GM23338 (cell line): ENCODE results near the gene KMT2C.

Source experiments
- EZH2 ChIP-seq: fragments of 200-600 bp; sonication (generic); IDR thresholded peaks from one replicate; pipeline ENCODE4 v1.8.0; 2017; ENCODE audit warnings: antibody characterized with exemption, mild to moderate bottlenecking, low read depth; ENCODE audit not compliant: unreplicated experiment
- POLR2AphosphoS5 ChIP-seq: IDR thresholded peaks from 2 replicates; pipeline ENCODE4 v1.6.1; 2016; ENCODE audit warnings: antibody characterized with exemption, low read depth
- TF ChIP-seq, protein P1 (sequence below), 2 experiments: fragments of 200-600 bp in 1 of 2; sonication (generic) in 1 of 2; conservative IDR thresholded peaks; 2 replicates each; pipeline versions ENCODE4 v1.5.1 to v1.6.1; 2016 to 2017; ENCODE audit warnings: antibody characterized with exemption in 2 of 2, low read depth in 2 of 2, mild to moderate bottlenecking in 2 of 2, moderate library complexity in 1 of 2
- TF ChIP-seq, protein P2 (sequence below): IDR thresholded peaks from one replicate; pipeline ENCODE4 v1.6.1; 2018; ENCODE audit warnings: antibody characterized with exemption; ENCODE audit not compliant: unreplicated experiment
- TF ChIP-seq, protein P3 (sequence below): IDR thresholded peaks from 2 replicates; pipeline ENCODE4 v1.6.1; 2016; ENCODE audit warnings: antibody characterized with exemption
- TF ChIP-seq, protein P4 (sequence below): fragments of 250-450 bp; sonication (Bioruptor Pico); IDR thresholded peaks from 2 replicates; pipeline ENCODE4 v1.5.0; 2020; ENCODE audit warnings: mild to moderate bottlenecking, moderate library complexity

- TF ChIP-seq POLR2AphosphoS5: no peak
- TF ChIP-seq, protein P1, sequence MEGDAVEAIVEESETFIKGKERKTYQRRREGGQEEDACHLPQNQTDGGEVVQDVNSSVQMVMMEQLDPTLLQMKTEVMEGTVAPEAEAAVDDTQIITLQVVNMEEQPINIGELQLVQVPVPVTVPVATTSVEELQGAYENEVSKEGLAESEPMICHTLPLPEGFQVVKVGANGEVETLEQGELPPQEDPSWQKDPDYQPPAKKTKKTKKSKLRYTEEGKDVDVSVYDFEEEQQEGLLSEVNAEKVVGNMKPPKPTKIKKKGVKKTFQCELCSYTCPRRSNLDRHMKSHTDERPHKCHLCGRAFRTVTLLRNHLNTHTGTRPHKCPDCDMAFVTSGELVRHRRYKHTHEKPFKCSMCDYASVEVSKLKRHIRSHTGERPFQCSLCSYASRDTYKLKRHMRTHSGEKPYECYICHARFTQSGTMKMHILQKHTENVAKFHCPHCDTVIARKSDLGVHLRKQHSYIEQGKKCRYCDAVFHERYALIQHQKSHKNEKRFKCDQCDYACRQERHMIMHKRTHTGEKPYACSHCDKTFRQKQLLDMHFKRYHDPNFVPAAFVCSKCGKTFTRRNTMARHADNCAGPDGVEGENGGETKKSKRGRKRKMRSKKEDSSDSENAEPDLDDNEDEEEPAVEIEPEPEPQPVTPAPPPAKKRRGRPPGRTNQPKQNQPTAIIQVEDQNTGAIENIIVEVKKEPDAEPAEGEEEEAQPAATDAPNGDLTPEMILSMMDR (conservative IDR thresholded peaks at IDR 0.05; ENCODE audit: low read depth in 2 of 2): no peak
- no peak for TF ChIP-seq EZH2
- TF ChIP-seq, protein P2, sequence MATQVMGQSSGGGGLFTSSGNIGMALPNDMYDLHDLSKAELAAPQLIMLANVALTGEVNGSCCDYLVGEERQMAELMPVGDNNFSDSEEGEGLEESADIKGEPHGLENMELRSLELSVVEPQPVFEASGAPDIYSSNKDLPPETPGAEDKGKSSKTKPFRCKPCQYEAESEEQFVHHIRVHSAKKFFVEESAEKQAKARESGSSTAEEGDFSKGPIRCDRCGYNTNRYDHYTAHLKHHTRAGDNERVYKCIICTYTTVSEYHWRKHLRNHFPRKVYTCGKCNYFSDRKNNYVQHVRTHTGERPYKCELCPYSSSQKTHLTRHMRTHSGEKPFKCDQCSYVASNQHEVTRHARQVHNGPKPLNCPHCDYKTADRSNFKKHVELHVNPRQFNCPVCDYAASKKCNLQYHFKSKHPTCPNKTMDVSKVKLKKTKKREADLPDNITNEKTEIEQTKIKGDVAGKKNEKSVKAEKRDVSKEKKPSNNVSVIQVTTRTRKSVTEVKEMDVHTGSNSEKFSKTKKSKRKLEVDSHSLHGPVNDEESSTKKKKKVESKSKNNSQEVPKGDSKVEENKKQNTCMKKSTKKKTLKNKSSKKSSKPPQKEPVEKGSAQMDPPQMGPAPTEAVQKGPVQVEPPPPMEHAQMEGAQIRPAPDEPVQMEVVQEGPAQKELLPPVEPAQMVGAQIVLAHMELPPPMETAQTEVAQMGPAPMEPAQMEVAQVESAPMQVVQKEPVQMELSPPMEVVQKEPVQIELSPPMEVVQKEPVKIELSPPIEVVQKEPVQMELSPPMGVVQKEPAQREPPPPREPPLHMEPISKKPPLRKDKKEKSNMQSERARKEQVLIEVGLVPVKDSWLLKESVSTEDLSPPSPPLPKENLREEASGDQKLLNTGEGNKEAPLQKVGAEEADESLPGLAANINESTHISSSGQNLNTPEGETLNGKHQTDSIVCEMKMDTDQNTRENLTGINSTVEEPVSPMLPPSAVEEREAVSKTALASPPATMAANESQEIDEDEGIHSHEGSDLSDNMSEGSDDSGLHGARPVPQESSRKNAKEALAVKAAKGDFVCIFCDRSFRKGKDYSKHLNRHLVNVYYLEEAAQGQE: no peak
- TF ChIP-seq, protein P3, sequence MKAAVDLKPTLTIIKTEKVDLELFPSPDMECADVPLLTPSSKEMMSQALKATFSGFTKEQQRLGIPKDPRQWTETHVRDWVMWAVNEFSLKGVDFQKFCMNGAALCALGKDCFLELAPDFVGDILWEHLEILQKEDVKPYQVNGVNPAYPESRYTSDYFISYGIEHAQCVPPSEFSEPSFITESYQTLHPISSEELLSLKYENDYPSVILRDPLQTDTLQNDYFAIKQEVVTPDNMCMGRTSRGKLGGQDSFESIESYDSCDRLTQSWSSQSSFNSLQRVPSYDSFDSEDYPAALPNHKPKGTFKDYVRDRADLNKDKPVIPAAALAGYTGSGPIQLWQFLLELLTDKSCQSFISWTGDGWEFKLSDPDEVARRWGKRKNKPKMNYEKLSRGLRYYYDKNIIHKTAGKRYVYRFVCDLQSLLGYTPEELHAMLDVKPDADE: no peak
- TF ChIP-seq, protein P4, sequence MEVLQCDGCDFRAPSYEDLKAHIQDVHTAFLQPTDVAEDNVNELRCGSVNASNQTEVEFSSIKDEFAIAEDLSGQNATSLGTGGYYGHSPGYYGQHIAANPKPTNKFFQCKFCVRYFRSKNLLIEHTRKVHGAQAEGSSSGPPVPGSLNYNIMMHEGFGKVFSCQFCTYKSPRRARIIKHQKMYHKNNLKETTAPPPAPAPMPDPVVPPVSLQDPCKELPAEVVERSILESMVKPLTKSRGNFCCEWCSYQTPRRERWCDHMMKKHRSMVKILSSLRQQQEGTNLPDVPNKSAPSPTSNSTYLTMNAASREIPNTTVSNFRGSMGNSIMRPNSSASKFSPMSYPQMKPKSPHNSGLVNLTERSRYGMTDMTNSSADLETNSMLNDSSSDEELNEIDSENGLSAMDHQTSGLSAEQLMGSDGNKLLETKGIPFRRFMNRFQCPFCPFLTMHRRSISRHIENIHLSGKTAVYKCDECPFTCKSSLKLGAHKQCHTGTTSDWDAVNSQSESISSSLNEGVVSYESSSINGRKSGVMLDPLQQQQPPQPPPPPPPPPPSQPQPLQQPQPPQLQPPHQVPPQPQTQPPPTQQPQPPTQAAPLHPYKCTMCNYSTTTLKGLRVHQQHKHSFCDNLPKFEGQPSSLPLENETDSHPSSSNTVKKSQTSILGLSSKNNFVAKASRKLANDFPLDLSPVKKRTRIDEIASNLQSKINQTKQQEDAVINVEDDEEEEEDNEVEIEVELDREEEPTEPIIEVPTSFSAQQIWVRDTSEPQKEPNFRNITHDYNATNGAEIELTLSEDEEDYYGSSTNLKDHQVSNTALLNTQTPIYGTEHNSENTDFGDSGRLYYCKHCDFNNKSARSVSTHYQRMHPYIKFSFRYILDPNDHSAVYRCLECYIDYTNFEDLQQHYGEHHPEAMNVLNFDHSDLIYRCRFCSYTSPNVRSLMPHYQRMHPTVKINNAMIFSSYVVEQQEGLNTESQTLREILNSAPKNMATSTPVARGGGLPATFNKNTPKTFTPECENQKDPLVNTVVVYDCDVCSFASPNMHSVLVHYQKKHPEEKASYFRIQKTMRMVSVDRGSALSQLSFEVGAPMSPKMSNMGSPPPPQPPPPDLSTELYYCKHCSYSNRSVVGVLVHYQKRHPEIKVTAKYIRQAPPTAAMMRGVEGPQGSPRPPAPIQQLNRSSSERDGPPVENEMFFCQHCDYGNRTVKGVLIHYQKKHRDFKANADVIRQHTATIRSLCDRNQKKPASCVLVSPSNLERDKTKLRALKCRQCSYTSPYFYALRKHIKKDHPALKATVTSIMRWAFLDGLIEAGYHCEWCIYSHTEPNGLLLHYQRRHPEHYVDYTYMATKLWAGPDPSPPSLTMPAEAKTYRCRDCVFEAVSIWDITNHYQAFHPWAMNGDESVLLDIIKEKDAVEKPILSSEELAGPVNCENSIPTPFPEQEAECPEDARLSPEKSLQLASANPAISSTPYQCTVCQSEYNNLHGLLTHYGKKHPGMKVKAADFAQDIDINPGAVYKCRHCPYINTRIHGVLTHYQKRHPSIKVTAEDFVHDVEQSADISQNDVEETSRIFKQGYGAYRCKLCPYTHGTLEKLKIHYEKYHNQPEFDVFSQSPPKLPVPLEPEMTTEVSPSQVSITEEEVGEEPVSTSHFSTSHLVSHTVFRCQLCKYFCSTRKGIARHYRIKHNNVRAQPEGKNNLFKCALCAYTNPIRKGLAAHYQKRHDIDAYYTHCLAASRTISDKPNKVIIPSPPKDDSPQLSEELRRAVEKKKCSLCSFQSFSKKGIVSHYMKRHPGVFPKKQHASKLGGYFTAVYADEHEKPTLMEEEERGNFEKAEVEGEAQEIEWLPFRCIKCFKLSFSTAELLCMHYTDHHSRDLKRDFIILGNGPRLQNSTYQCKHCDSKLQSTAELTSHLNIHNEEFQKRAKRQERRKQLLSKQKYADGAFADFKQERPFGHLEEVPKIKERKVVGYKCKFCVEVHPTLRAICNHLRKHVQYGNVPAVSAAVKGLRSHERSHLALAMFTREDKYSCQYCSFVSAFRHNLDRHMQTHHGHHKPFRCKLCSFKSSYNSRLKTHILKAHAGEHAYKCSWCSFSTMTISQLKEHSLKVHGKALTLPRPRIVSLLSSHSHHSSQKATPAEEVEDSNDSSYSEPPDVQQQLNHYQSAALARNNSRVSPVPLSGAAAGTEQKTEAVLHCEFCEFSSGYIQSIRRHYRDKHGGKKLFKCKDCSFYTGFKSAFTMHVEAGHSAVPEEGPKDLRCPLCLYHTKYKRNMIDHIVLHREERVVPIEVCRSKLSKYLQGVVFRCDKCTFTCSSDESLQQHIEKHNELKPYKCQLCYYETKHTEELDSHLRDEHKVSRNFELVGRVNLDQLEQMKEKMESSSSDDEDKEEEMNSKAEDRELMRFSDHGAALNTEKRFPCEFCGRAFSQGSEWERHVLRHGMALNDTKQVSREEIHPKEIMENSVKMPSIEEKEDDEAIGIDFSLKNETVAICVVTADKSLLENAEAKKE (CRISPR knock-in tag): no peak
Measured at GRCh38 chr7:152185558-152185957, 250.2 kb downstream of the KMT2C start.
